Superior temporal gyrus (tissue), 1 donor: ENCODE measurements around the gene FNDC3B.

ENCODE experiments used
- DNase-seq: peaks from one replicate; pipeline ENCODE4 v3.0.0-alpha.2; 2016; ENCODE audit errors: extremely low spot score

The FNDC3B gene

DNA sequence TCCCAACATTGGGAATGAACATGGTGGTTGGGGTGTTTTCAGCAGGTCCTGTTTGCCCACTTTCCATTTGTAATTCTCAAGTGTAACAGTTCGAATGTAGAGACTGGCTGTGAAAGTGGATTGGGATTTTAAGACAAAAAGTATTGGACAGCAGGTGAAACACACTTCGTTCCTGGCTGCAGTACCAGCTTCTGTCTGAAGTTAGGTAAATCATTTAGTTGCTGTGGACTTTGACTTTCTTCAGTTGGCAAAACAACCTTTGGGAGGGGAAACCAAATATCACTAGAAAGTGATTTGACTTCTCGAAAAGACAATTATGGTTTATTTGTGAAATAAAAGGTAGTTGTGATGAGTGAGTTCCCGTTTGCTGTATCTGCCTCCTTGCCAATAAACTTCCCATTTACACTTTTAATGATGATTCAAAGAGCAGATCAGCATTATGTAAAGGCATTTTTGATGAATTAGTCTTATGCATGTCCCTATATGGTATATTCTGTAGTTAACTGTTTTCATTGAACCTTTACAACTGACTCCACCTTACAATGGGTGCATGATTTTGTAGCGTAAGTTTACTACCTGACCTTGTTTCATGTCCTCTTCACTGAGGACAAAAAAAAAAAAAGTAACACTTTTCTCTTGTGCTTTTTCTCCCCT lies 34.0 kb downstream of the FNDC3B start:
- DNase-seq = no peak

DNA sequence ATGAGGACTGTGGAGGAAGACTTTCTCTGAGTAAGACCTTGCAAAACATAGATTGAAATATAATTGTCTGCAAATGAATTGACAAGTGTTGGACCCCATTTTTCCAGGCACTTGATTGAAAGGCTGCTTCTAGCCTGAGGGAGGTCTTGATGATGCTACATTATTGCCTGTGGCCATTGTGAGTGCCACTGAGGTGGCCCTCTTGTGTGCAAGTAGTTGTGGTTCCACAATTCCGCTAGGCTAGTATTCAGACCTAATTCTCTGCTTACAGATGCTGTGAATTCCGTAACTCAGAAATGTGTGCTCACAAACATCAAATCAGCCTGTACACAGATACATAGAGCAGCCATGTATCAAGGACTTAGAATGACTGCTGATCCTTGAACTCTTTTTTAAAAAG lies 34.7 kb downstream of the FNDC3B start:
- DNase-seq = no peak

DNA sequence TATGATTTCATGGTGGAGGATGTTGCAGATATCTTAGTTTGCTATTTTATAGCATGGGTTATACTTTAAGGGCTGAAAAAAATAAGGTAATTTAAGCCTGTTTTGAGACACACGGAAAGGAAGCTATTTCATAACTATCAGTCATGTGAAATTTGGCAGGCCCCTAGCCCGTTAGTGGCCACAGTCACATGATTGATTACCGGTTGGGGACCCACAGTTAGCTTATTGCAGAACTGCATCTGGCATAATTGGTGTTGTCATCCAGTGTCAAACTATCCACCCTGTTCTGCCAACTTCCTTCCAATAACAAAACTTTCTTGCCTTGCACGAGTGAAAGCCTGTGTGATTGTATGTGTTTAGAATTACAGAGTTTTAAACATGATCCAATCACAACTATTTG lies 35.2 kb downstream of the FNDC3B start:
- DNase-seq = no peak

DNA sequence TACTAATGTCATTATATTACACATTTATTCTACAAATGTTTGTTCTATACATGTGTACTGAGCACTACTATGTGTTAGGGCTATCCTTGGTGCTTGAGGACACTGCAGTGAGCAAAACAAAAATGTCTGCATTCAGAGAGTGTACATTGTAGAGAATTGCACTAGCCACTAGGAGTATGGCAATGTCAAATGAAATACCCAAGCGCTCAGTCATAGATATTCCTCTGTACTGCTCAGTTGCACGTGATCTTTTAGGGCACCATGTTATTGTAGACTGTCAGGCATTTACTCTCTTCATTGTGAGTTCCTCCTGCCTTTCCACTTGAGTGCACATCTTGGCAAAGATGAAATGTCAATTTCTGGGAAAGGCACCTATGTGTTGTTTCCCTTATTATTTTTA lies 36.8 kb downstream of the FNDC3B start:
- DNase-seq = no peak

DNA sequence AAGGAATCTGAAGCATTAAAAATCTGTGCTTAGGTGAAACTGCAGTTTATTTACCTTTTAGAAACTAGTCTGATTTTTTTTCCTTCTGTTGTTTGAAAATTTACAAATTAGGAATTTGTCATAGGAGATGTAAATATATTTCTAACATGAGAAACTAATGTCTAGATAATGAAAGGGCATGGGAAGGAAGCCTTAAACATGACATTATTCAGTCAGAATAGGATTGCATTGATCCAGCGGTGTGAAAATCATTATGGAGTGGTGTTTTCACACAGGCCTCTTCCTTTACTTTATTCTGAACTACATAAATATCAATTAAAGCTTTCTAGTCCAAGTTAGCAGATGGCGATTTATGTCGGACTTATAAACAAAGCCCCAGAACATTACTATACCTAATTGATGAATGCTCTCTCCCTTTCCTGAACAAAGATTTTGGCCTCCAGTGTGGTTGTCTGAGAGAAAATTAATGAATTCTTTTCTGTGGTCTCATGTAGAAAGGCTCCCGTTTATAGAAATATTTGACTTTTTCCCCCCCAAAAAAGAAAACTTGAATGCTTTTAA lies 37.9 kb downstream of the FNDC3B start:
- DNase-seq = no peak

DNA sequence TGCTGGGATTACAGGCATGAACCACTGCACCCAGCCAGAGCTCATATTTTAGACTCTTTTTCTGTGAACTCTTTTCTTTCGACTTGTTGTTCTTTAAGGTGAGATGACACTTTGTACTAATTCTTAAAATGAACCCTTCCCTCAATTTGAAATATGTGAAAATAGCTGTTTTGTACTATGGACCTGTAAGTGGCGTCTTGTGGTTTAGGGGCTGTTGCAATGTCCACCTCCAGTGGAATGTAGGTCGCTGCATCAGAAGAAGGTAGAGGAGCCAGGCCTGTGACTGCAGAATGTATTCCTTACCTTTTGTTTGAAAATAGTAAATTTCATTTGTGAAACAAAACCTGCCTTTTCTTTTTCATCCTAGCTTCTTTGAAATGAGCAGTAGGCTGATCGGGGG lies 38.9 kb downstream of the FNDC3B start:
- no peak for DNase-seq

DNA sequence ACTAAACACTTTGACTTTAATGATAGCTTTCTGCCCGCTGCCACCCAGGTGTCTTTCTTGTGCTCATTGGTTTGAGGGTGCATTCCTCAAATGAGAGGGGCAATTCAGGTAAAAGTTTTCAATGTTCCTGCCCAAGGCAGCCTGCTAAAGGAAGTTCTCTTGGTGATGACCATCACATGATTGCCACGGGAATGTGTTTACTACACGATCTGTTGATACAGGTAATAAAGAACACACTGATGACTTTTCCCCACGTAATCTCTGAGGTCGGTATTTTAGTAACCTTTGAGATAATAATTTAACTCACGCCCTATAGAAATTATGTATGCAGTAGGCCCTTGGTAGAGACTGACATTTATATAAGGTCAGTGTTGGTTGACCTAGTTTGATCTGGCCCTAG lies 39.3 kb downstream of the FNDC3B start:
- DNase-seq = no peak

DNA sequence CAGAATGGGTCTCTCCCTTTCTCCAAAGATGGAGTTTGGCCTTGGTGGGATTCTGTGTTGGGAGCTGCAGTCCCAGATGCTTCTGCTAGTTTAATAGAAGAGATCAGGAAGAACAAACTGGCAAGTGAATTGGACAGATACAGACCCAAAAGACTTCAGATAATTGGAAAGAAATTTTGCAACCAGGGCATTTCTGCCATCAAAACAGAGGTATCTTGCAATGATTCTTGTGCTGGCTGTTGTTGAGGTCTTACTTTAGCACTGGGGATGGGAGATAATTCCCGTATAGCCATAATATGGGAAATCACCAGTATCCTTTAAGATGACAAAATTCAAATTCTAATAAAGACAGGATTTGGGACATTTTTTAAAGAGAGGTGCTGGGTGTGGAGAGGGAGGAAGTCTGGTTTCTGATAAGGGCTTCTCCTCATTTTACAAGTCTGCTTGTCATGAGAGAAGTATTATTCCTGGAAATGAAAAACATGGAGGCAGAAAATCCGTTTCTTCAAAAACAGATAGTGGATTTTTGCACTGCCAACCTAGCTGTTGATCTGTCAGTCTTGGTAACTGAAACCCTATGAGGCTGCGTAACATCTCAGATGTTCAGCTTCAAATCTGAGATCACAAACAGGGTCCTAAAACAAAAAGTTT lies 40.1 kb downstream of the FNDC3B start:
- DNase-seq = no peak

DNA sequence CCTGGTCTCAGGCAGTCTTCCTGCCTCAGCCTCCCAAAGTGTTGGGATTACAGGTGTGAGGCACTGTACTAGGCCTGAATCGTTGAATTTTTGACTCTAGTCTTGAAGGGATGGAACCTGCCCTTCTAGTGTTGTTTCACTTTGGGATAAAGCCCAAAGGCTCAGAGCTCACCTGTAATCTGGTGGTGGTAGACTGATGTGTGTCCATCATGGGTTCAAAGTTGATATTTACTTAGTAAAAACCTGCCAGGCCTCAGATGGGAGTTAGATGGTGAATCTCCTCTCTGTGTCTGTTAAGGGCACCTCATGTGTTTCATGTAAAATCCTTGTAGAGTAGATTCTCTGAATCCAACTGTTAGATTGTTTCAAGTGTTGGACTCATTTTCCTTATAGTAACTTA lies 41.1 kb downstream of the FNDC3B start:
- DNase-seq = no peak

DNA sequence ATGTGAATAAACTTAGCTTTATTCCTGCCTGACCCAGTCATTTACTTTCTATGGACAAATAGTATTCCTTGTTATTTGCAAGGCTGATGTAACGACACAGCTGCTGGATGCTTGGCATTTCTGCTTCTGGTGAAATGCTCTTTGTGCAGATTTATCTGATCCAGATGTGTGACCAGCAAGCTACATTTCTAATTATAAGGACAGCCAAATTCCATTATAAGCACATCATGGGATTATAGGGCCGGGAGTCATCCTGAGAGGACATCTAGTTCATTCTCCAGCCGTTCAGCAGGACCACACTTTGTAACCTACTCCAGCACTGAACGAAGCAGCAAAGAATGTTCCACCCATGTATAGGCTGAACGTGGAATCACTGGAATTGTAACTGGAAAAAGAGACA lies 42.9 kb downstream of the FNDC3B start:
- DNase-seq = no peak

DNA sequence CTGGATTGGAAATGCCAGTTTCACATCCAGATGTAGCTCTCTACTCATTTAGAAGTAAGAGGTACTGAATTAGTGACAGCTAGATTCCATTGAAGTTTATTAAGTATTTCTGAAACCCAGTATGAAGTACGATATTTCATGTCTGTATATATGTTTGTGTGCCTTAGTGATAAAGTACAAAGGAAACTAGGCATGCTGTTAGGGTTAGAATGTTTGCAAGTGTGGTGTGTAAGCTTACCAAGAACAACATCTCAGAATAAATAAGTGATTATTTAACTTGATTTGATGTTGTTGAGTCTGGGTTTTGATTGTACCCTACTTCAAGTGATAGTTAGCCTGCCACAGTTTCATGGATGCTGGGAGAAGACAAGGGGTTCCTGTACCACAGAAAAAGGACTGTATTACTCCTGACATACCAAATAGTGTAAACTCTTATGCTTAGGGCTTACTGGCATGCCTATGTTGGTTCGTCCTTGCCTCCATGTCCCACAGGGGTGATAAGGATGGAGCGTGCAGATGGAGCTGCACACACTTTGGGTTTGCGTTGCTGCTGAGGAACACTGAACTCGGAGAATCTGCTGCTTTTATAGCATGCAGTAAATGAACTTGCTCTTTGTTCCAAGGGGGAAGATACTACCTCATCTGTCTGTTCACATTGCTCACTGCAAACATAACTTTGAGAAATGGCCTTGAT lies 43.6 kb downstream of the FNDC3B start:
- DNase-seq = no peak

DNA sequence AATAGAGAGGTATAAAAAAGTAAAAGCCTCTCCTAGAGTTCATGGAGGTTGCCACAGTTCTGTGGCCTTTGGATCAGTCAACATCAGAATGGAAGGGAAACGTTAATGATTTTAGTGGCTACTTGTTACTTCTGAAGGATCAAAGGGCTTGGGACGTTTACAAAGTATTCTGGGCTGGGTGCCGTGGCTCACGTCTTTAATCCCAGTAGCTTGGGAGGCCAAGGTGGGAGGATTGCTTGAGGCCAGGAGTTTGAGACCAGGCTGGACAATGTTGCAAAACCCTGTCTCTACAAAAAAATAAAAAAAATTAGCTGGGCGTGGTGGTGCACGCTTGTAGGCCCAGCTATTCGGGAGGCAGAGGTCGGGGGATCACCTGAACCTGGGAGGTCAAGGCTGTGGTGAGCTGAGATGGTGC lies 44.6 kb downstream of the FNDC3B start:
- no peak for DNase-seq

DNA sequence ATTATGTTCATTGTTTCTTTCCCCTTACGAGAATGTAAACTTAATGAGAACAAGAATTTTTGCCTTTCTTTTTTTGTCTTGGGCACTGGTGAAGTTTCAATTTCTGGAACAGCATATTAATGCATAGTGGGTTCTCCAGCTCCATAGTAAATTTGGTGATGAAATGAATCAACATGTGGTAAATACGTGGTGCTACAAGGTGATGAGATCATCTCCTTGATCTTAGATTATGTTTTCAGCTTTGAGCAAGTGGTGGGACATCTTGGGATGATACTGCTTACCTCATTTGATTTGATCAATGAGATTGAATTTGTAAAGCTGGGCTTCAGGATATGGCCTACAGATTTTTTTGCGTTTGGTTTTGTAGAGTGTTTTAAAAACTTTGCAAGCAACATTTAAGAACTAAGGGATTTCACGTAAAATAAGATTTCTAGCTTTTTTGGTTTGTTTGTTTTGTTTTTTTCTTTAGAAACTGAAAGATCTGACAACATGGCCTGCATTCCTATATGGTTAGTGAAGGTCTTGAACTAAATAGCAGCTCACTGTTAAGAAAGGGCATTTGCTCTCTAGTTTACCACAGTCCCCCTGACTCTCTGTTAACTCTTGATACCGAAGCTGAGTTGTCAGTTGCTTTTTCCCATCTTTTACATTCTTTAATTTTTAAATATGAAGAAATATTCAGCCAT lies 45.6 kb downstream of the FNDC3B start:
- DNase-seq = no peak

DNA sequence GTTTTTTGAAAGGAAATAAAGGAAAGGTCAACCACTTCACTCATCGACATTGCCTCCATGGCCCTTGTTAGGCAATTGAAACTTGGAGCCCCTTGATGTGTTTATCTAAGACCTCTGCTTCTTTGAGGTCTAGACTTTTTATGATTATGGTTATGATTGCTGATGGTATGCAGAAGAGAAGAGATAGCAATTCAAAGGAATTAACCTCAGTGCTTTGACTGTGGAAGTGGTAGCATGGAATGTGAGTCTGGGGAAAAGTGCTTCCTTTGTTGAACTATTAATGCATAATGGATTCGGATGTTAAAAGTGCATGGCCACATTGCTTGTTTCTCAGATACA lies 46.1 kb downstream of the FNDC3B start:
- DNase-seq = no peak

DNA sequence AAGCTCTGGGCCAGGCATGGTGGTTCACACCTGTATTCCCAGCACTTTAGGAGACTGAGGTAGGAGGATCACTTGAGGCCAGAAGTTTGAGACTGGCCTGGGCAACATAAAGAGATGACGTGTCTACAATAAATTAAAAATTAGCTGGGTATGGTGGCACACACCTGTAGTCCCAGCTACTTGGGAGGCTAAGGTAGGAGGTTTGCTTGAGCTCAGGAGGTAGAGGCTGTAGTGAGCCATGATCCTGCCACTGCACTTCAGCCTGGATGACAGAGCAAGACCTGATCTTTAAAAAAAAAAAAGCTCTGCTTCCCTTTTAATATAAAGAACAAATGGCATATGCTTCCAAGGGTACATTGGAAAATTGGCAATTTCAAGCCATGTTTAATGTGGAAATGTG lies 46.7 kb downstream of the FNDC3B start:
- DNase-seq = no peak

DNA sequence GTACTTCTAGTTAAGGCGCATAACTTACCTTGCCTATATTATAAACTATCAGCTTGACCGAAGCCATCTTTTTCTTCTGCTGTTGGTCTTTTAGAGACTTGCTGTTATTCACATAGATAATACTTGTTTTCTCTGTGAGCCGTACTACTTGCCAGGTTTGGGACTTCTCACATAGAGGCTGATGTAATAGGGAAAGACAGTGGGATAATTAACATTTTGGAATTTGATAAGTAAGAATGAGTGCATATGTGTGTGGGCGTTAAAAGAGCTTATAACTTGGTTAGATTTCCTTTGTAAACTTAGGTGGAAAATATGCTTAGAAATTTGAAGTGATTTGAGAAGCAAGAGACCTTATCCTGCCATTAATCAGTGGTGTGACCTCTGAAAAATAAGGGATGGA lies 47.8 kb downstream of the FNDC3B start:
- no peak for DNase-seq

DNA sequence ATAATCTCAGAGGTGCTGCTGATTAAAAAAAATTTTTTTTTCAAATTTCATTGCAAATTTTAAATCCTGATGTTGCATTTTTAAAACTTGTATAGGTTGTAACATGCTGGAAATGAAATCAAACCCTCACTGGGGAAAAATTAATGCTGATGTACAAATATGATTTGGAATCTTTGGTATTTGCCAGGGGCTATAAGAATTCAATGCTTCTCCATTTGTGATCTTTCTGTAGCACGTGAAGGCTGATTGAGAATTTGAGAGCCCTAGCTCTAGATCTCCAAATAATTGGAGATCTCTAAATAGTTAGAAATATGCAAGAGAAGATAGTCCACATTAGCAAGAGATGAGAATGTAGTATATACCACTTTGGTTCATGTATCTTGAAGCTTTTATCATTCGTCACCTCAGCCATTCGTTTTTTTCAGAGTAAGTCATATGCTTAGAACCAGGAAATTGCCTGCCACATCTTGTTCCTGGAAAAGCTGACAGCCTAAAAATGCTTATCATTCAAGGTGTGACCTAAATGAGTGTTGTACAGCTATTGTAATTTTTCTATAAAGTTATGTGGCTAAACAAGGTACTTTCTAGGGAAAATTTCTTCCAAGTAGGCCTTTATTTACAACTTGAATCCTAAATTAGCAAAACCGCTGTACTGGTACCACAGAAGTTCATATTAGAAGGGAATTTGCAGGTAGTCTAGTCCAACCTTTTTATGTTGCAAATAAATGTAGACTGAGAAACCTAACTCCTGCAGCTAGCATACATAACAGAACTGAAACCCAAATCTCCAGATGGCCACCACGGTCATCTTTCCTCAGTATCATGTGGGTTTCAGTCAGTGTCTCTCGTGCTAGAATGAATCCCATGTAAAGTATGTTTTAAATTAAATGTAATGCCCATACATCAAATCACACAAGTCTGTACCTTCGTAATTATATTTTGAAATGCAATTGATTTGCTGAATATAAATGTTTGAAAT lies 48.5 kb downstream of the FNDC3B start:
- no peak for DNase-seq

DNA sequence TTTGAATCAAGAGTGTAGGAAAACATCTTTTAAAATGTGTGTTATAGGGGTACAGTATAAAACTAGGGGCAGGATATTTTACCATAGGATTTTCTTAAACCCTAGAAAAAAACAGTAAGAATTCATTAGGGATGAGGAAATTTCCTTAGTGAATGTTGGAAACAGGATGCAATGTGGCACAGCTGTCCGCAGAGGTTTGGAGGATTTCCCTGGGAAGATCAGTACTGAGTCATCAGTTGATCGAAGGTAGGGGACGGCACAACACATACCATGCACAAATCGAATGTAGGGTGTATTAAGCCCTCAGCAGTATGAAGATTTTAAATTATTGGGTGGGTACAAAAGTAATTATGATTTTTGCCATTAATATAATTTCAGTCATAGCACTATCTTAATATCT lies 49.9 kb downstream of the FNDC3B start:
- no peak for DNase-seq

DNA sequence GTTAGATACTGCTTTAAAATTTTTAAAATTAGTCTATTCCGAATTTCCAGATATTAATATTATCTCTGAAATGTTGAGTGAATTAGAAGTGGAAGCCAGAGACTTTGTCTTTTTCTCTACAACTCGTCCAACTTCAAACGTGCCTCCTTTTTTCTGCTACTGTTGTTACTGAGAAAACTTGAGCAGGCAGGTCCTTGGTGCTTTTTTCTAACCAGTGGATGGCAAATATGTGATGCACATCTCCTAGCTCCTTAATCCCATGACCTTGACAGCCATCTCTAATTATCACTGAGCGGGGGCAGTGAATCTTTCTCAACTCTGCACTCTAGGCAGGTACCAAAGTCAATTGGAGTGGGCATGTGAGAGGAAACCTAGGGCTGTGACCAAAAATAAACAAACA lies 50.7 kb downstream of the FNDC3B start:
- no peak for DNase-seq

DNA sequence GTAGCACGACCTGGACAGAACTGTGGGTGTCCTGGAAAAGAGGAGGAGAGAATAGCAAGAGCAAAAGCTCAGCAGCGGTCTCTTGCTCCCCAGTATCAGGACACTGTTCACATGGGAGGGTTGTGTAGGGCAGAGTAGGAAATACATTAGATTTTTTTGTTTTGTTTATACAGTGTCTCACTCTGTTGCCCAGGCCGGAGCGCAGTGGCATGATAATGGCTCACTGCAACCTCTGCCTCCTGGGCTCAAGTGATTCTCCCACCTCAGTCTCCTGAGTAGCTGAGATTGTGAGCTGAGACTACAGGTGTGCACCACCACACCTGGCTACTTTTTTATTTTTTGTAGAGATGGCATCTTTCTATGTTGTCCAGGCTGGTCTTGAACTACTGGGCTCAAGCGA lies 53.3 kb downstream of the FNDC3B start:
- DNase-seq = no peak
